Ishikawa (cell line): Measurements from ENCODE around the gene ANKRD13D.
A peak's percentile ranks its signal among the peaks of the same experiment; 100 is the strongest.

ENCODE experiments used
- CEBPB ChIP-seq: IDR thresholded peaks from 2 replicates; pipeline ENCODE4 v1.6.1; 2012
- CREB1 ChIP-seq: IDR thresholded peaks from 2 replicates; pipeline ENCODE4 v1.6.1; 2012; ENCODE audit warnings: low read depth
- EGR1 ChIP-seq: IDR thresholded peaks from 2 replicates; pipeline ENCODE4 v1.6.1; 2012
- EP300 ChIP-seq: IDR thresholded peaks from 2 replicates; pipeline ENCODE4 v1.6.1; 2012; ENCODE audit warnings: borderline replicate concordance
- FOXM1 ChIP-seq: IDR thresholded peaks from 2 replicates; pipeline ENCODE4 v1.6.1; 2012; ENCODE audit warnings: low read depth, borderline replicate concordance
- NFIC ChIP-seq: IDR thresholded peaks from 2 replicates; pipeline ENCODE4 v1.6.1; 2012
- RAD21 ChIP-seq: IDR thresholded peaks from 2 replicates; pipeline ENCODE4 v1.6.1; 2012; ENCODE audit warnings: low read depth
- TAF1 ChIP-seq: IDR thresholded peaks from 2 replicates; pipeline ENCODE4 v1.6.1; 2012; ENCODE audit warnings: low read depth, mild to moderate bottlenecking
- TCF12 ChIP-seq: IDR thresholded peaks from 2 replicates; pipeline ENCODE4 v1.6.1; 2012; ENCODE audit warnings: low read depth
- TEAD4 ChIP-seq: IDR thresholded peaks from 2 replicates; pipeline ENCODE4 v1.6.1; 2012
- YY1 ChIP-seq: IDR thresholded peaks from 2 replicates; pipeline ENCODE4 v1.6.1; 2012; ENCODE audit warnings: low read depth
- ZBTB7A ChIP-seq: IDR thresholded peaks from 2 replicates; pipeline ENCODE4 v1.6.1; 2012; ENCODE audit warnings: low read depth
- TF ChIP-seq, protein P1 (sequence below): IDR thresholded peaks from 2 replicates; pipeline ENCODE4 v1.6.1; 2012
- TF ChIP-seq, protein P2 (sequence below): IDR thresholded peaks from 2 replicates; pipeline ENCODE4 v1.6.1; 2012
- TF ChIP-seq, protein P3 (sequence below): IDR thresholded peaks from 2 replicates; pipeline ENCODE4 v1.6.1; 2012; ENCODE audit warnings: low read depth, mild to moderate bottlenecking

Gene ANKRD13D

GRCh38 chr11:67289226-67289650, at the start of gene ANKRD13D:
ANKRD13D (plus strand) TSS chr11:67289303; CDS start chr11:67289461, 158 bp downstream.
- TF ChIP-seq EP300 (no peak), ZBTB7A (peak; percentile 37; the same call in 1 of the 2 replicates), CREB1 (no peak), CEBPB (no peak), EGR1 (no peak), YY1 (0 out of 2 replicates have a peak, but pooled peaks have one; percentile 15)

DNA sequence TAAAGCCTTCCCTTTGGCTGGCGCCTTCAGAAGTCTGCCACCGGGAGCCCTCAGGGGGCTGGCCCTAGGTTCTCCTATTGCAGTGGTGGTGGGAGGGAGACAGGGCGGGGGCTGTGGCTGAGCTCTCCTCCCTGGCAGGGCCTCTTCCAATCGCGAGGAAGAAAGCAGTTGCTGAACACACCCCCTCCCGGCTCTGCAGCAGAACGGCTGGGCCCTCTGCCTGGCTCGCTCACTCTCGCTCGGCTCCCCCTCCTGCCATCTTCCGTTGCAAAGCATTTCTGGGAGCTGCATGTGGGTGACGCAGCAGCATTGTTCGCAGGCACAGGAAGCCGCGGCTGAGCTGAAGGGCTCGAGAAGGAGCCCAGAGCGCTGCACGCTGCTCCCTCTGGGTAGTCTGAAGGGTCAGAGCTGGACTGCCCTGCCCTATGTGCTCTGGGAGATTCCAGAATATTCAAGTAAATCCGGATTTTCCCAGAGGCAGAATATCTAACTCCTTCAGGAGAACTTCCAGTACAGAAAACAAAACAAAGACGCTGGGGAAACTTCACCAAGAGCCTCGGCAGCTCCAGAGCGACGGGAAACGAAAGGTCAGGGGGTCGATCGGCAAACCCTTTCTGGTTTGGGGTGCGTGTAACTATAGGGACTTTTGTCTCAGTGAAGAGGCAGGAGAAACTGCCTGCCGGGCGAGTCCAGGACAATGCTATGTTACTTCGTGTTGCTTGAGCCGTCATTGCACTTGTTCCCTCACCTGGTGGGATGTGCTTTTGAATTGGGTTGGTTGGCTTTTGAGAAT, 49.1 kb upstream of the ANKRD13D start:
- TF ChIP-seq, protein P1, sequence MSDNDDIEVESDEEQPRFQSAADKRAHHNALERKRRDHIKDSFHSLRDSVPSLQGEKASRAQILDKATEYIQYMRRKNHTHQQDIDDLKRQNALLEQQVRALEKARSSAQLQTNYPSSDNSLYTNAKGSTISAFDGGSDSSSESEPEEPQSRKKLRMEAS: peak; percentile 96
- TF ChIP-seq, protein P2, sequence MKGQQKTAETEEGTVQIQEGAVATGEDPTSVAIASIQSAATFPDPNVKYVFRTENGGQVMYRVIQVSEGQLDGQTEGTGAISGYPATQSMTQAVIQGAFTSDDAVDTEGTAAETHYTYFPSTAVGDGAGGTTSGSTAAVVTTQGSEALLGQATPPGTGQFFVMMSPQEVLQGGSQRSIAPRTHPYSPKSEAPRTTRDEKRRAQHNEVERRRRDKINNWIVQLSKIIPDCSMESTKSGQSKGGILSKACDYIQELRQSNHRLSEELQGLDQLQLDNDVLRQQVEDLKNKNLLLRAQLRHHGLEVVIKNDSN: peak; percentile 30
- no peak for TF ChIP-seq CEBPB
- TF ChIP-seq, protein P3, sequence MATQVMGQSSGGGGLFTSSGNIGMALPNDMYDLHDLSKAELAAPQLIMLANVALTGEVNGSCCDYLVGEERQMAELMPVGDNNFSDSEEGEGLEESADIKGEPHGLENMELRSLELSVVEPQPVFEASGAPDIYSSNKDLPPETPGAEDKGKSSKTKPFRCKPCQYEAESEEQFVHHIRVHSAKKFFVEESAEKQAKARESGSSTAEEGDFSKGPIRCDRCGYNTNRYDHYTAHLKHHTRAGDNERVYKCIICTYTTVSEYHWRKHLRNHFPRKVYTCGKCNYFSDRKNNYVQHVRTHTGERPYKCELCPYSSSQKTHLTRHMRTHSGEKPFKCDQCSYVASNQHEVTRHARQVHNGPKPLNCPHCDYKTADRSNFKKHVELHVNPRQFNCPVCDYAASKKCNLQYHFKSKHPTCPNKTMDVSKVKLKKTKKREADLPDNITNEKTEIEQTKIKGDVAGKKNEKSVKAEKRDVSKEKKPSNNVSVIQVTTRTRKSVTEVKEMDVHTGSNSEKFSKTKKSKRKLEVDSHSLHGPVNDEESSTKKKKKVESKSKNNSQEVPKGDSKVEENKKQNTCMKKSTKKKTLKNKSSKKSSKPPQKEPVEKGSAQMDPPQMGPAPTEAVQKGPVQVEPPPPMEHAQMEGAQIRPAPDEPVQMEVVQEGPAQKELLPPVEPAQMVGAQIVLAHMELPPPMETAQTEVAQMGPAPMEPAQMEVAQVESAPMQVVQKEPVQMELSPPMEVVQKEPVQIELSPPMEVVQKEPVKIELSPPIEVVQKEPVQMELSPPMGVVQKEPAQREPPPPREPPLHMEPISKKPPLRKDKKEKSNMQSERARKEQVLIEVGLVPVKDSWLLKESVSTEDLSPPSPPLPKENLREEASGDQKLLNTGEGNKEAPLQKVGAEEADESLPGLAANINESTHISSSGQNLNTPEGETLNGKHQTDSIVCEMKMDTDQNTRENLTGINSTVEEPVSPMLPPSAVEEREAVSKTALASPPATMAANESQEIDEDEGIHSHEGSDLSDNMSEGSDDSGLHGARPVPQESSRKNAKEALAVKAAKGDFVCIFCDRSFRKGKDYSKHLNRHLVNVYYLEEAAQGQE: no peak
- TF ChIP-seq TEAD4: peak; percentile 35; the same call in 1 of the 2 replicates
- TF ChIP-seq TAF1: peak; percentile 99
- no peak for TF ChIP-seq RAD21
- TF ChIP-seq YY1: peak; percentile 80
- TF ChIP-seq CREB1: peak; percentile 70
- TF ChIP-seq FOXM1: no peak
- TF ChIP-seq NFIC: no peak
- TF ChIP-seq TCF12: 0 out of 2 replicates have a peak, but pooled peaks have one; percentile 38
- TF ChIP-seq EP300: no peak
- peak; percentile 16; the same call in 1 of the 2 replicates for TF ChIP-seq EGR1
- TF ChIP-seq ZBTB7A: no peak

- TF ChIP-seq ZBTB7A: 0 out of 2 replicates have a peak, but pooled peaks have one; percentile 34
- TF ChIP-seq NFIC: no peak
- TF ChIP-seq EGR1: peak; percentile 52
- TF ChIP-seq, protein P2: peak; percentile 23; the same call in 1 of the 2 replicates
These were observed 48.3 kb upstream of the ANKRD13D start for GRCh38 chr11:67240576-67241389.

GRCh38 chr11:67242548-67242947, 46.6 kb upstream of the ANKRD13D start:
- TF ChIP-seq CREB1: no peak
- TF ChIP-seq, protein P3: no peak
- TF ChIP-seq CEBPB: no peak
- no peak for TF ChIP-seq ZBTB7A
- TF ChIP-seq YY1: no peak
- no peak for TF ChIP-seq TCF12
- TF ChIP-seq TAF1: no peak
- TF ChIP-seq TEAD4: no peak
- TF ChIP-seq, protein P2: no peak
- no peak for TF ChIP-seq FOXM1
- TF ChIP-seq NFIC: no peak
- TF ChIP-seq, protein P1: no peak
- TF ChIP-seq EP300: no peak
- no peak for TF ChIP-seq RAD21
- TF ChIP-seq EGR1: no peak
